ENCODE results near the gene FAM89B.

FAM89B gene

GRCh38 chr11:65558930-65559509 is 13.3 kb upstream of the FAM89B start:
- TF ChIP-seq CTCF (IDR thresholded peaks at IDR 0.05; ENCODE audit: control insufficient read depth, extremely low read depth, insufficient read depth) = 0 out of 2 replicates have a peak, but pooled peaks have one; percentile 8
- no peak for DNase-seq (ENCODE audit: low read depth)
- peak overlapping the region; percentile 48 for H3K4me3 ChIP-seq (ENCODE audit: low read depth, low read length)

- no peak for TF ChIP-seq CTCF (IDR thresholded peaks at IDR 0.05; ENCODE audit: control insufficient read depth, extremely low read depth, insufficient read depth)
- no peak for DNase-seq (ENCODE audit: low read depth)
- H3K4me3 ChIP-seq (ENCODE audit: low read depth, low read length) = no peak overlapping the region
Observed at GRCh38 chr11:65559535-65559934, 12.8 kb upstream of the FAM89B start.

GRCh38 chr11:65559951-65560537 is 12.3 kb upstream of the FAM89B start:
- no peak for DNase-seq (ENCODE audit: low read depth)
- H3K4me3 ChIP-seq (ENCODE audit: low read depth, low read length) = no peak overlapping the region
- no peak for TF ChIP-seq CTCF (IDR thresholded peaks at IDR 0.05; ENCODE audit: control insufficient read depth, extremely low read depth, insufficient read depth)

- no peak for DNase-seq (ENCODE audit: low read depth)
- no peak for TF ChIP-seq CTCF (IDR thresholded peaks at IDR 0.05; ENCODE audit: control insufficient read depth, extremely low read depth, insufficient read depth)
- no peak overlapping the region for H3K4me3 ChIP-seq (ENCODE audit: low read depth, low read length)
Observed at GRCh38 chr11:65560555-65561418, 11.6 kb upstream of the FAM89B start.

- H3K4me3 ChIP-seq (ENCODE audit: low read depth, low read length) = no peak overlapping the region
- no peak for TF ChIP-seq CTCF (IDR thresholded peaks at IDR 0.05; ENCODE audit: control insufficient read depth, extremely low read depth, insufficient read depth)
- no peak for DNase-seq (ENCODE audit: low read depth)
Observed at GRCh38 chr11:65562020-65562419, 10.3 kb upstream of the FAM89B start.

- no peak for TF ChIP-seq CTCF (IDR thresholded peaks at IDR 0.05; ENCODE audit: control insufficient read depth, extremely low read depth, insufficient read depth)
- H3K4me3 ChIP-seq (ENCODE audit: low read depth, low read length) = no peak overlapping the region
- DNase-seq (ENCODE audit: low read depth) = no peak
Observed at GRCh38 chr11:65562788-65563187, 9.6 kb upstream of the FAM89B start.

Data from LNCaP clone FGC (cell line).